MCF 10A (cell line): ENCODE data around the gene ASPSCR1. TPM values are rescaled to one million over a fixed set of nuclear protein-coding genes. Genes with fewer than 3 reads are reported as not detected.

Experiments
- BruUV-seq: library from RNA; stranded (reverse); fragments of 400-500 nt; replicated peaks from 2 replicates; lab custom pipeline; 2021; lab: Mats Ljungman, UMichigan
- CTCF ChIA-PET: fragments of 300-600 bp; sonication (Branson Sonifier 250); formaldehyde crosslinking; extraction: SDS; loops from one replicate; lab custom pipeline; 2021; ENCODE audit warnings: antibody characterized with exemption, inconsistent platforms; lab: Yijun Ruan, JAX
- POLR2A ChIA-PET: fragments of 300-600, 350-650 bp; sonication (Branson Sonifier 250); formaldehyde crosslinking; extraction: SDS; loops from one replicate; lab custom pipeline; 2020; ENCODE audit warnings: antibody characterized with exemption, inconsistent platforms; lab: Yijun Ruan, JAX
- DNase-seq: peaks from one replicate; pipeline ENCODE4 v3.0.0-alpha.2; 2018; ENCODE audit not compliant: unreplicated experiment
- H3K27ac Mint-ChIP-seq: one replicate; pipeline ENCODE4 v1.8.0; 2022; ENCODE audit warnings: mild to moderate bottlenecking, low read depth, mixed read lengths; ENCODE audit not compliant: unreplicated experiment
- H3K27me3 Mint-ChIP-seq: one replicate; pipeline ENCODE4 v1.8.0; 2022; ENCODE audit warnings: mixed read lengths; ENCODE audit not compliant: insufficient read depth, unreplicated experiment
- H3K36me3 Mint-ChIP-seq: one replicate; pipeline ENCODE4 v1.8.0; 2022; ENCODE audit warnings: mild to moderate bottlenecking, moderate library complexity, mixed read lengths; ENCODE audit not compliant: insufficient read depth, unreplicated experiment
- H3K4me1 Mint-ChIP-seq: one replicate; pipeline ENCODE4 v1.8.0; 2022; ENCODE audit warnings: mixed read lengths; ENCODE audit not compliant: insufficient read depth, unreplicated experiment
- H3K4me3 Mint-ChIP-seq: one replicate; pipeline ENCODE4 v1.8.0; 2022; ENCODE audit warnings: mild to moderate bottlenecking, moderate library complexity, mixed read lengths; ENCODE audit not compliant: unreplicated experiment
- H3K9me3 Mint-ChIP-seq: one replicate; pipeline ENCODE4 v1.8.0; 2022; ENCODE audit warnings: mixed read lengths; ENCODE audit not compliant: unreplicated experiment
- CTCF ChIP-seq: fragments of 200-600 bp; IDR thresholded peaks from one replicate; pipeline ENCODE4 v1.8.0; 2022; ENCODE audit warnings: antibody characterized with exemption, mild to moderate bottlenecking; ENCODE audit not compliant: unreplicated experiment
- intact Hi-C: fragments of 100-400 bp; cut with micrococcal nuclease; formaldehyde crosslinking; loops from 2 replicates; pipeline ENCODE4 v1.14.1; 2022
- total RNA-seq: library from RNA; stranded (reverse); gene quantifications from 2 replicates; pipeline ENCODE4 v1.2.3, GENCODE V29; 2022

ASPSCR1 gene
- total RNA-seq, 1 experiment from 2014 or later, result 29.7 TPM

GRCh38 chr17:82046903-82047302 lies 69.5 kb downstream of the ASPSCR1 start:
- intact Hi-C loops, result no loop called here
- Mint-ChIP-seq H3K27me3 (no peaks in the 10 kb centered on the region), H3K9me3 (no peaks in the 10 kb centered on the region), H3K4me3 (no peak overlapping the region), H3K4me1 (no peaks in the 10 kb centered on the region), H3K36me3 (peaks cover 19% of the 10 kb centered on the region), H3K27ac (no peak overlapping the region)
- ChIA-PET POLR2A (interaction anchor here (1.3 kb wide), 1 partner anchor 9 kb away, joined by 6 read pairs; the partner anchor contains the start of gene DCXR), CTCF (no interaction called here)
- no peak for TF ChIP-seq CTCF
- no TSS peak for BruUV-seq
- no peak for DNase-seq

- DNase-seq, result no peak
- Mint-ChIP-seq H3K4me1 (no peaks in the 10 kb centered on the region), H3K27me3 (no peaks in the 10 kb centered on the region), H3K9me3 (no peaks in the 10 kb centered on the region), H3K27ac (no peak overlapping the region), H3K36me3 (peaks cover 19% of the 10 kb centered on the region), H3K4me3 (no peak overlapping the region)
- intact Hi-C loops, result no loop called here
- BruUV-seq, result no TSS peak
- CTCF ChIA-PET, result no interaction called here
- POLR2A ChIA-PET, result interaction anchor here (0.6 to 1.3 kb wide), 3 partner anchors 10 to 63 kb away, joined by 3 to 6 read pairs (median 4); partner anchors contain the start of gene DCXR
- no peak for TF ChIP-seq CTCF
These were observed 70.0 kb downstream of the ASPSCR1 start for GRCh38 chr17:82047379-82047778.

- ChIA-PET CTCF (interaction anchor here (0.6 kb wide), 1 partner anchor 322 kb away, joined by 4 read pairs; no protein-coding TSS in a partner anchor), POLR2A (interaction anchor here (0.6 to 1.3 kb wide), 3 partner anchors 10 to 62 kb away, joined by 3 to 6 read pairs (median 4); partner anchors contain the start of gene DCXR)
- no peak overlapping the region for H3K4me3 Mint-ChIP-seq
- no peaks in the 10 kb centered on the region for H3K27me3 Mint-ChIP-seq
- DNase-seq, result no peak
- no peaks in the 10 kb centered on the region for H3K4me1 Mint-ChIP-seq
- TSS peak; percentile 33 for BruUV-seq
- intact Hi-C loops, result no loop called here
- H3K27ac Mint-ChIP-seq, result no peak overlapping the region
- H3K9me3 Mint-ChIP-seq, result no peaks in the 10 kb centered on the region
- no peak for TF ChIP-seq CTCF
- peaks cover 19% of the 10 kb centered on the region for H3K36me3 Mint-ChIP-seq
These were observed 70.6 kb downstream of the ASPSCR1 start for GRCh38 chr17:82047914-82048570.

- H3K9me3 Mint-ChIP-seq, result no peaks in the 10 kb centered on the region
- CTCF ChIA-PET, result no interaction called here
- H3K4me3 Mint-ChIP-seq, result no peak overlapping the region
- POLR2A ChIA-PET, result interaction anchor here (3.0 kb wide), 1 partner anchor 11 kb away, joined by 11 read pairs; the partner anchor contains the start of gene DCXR
- peaks cover 19% of the 10 kb centered on the region for H3K36me3 Mint-ChIP-seq
- H3K4me1 Mint-ChIP-seq, result no peaks in the 10 kb centered on the region
- H3K27me3 Mint-ChIP-seq, result no peaks in the 10 kb centered on the region
- intact Hi-C loops, result no loop called here
- no peak overlapping the region for H3K27ac Mint-ChIP-seq
- no TSS peak for BruUV-seq
- TF ChIP-seq CTCF, result no peak
- no peak for DNase-seq
These were observed 71.1 kb downstream of the ASPSCR1 start for GRCh38 chr17:82048571-82048971.
